GM12878 (cell line): ENCODE results near the gene ZNF281.

Source experiments
- CREM ChIP-seq: IDR thresholded peaks from 2 replicates; pipeline ENCODE4 v1.6.1; 2014; ENCODE audit warnings: antibody characterized with exemption, low read depth
- EZH2 ChIP-seq: IDR thresholded peaks from 2 replicates; pipeline ENCODE4 v1.6.1; 2012; ENCODE audit warnings: low read depth, mild to moderate bottlenecking, control low read depth, inconsistent platforms, low read length, borderline replicate concordance; ENCODE audit not compliant: control insufficient read depth
- MTA3 ChIP-seq: IDR thresholded peaks from 2 replicates; pipeline ENCODE4 v1.6.1; 2012; ENCODE audit warnings: low read length, inconsistent platforms, borderline replicate concordance
- POLR2AphosphoS5 ChIP-seq: IDR thresholded peaks from 2 replicates; pipeline ENCODE4 v1.6.1; 2011; ENCODE audit warnings: mild to moderate bottlenecking, low read length, inconsistent platforms
- RCOR1 ChIP-seq: conservative IDR thresholded peaks from 2 replicates; pipeline ENCODE4 v1.6.1; 2012; ENCODE audit warnings: low read depth, low read length, improper control_type of control experiment
- TARDBP ChIP-seq: IDR thresholded peaks from 2 replicates; pipeline ENCODE4 v1.6.1; 2016; ENCODE audit warnings: borderline replicate concordance
- YY1 ChIP-seq: IDR thresholded peaks from 2 replicates; pipeline ENCODE4 v1.6.1; 2011; ENCODE audit warnings: low read depth, mild to moderate bottlenecking, low read length
- ZNF207 ChIP-seq: fragments of 450-650 bp; IDR thresholded peaks from 2 replicates; pipeline ENCODE4 v1.6.1; 2014; ENCODE audit warnings: antibody characterized with exemption, mild to moderate bottlenecking, borderline replicate concordance
- TF ChIP-seq, protein P1 (sequence below): IDR thresholded peaks from 2 replicates; pipeline ENCODE4 v1.6.1; 2011; ENCODE audit warnings: low read depth, mild to moderate bottlenecking, low read length, moderate library complexity, borderline replicate concordance; ENCODE audit errors: extremely low read depth
- TF ChIP-seq, protein P2 (sequence below), 3 experiments: IDR thresholded peaks in 2 of 3; conservative IDR thresholded peaks in 1 of 3; 2 replicates each; pipeline ENCODE4 v1.5.1; 2011; ENCODE audit warnings: low read depth in 3 of 3, low read length in 3 of 3, mild to moderate bottlenecking in 3 of 3, control low read depth in 2 of 3, moderate library complexity in 2 of 3, inconsistent platforms in 1 of 3, mixed read lengths in 1 of 3; ENCODE audit not compliant: control insufficient read depth in 2 of 3, insufficient read depth in 1 of 3; ENCODE audit errors: extremely low read depth in 1 of 3
- TF ChIP-seq, protein P3 (sequence below): IDR thresholded peaks from 2 replicates; pipeline ENCODE4 v1.6.1; 2012; ENCODE audit warnings: low read depth, low read length, improper control_type of control experiment

DNA sequence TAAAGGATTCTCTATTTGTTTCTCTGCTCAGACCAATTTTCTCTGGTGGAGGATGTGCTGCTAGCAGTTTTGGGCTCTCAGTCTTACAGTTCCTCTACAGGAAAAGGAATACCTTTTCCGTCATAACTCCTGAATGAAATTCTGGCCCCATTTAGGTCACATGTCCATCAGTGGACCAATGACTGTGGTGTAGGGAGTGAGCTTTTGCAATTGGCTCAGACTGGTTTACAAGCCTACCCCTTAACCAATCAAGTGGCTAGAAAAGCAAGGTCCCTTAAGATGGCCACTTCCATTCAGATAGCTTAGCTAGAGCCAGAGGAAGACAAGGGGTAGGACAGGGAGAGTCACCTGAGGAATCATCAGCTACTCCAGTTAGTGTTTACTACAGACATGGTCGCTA is 16.4 kb upstream of the ZNF281 start:
- TF ChIP-seq, protein P1, sequence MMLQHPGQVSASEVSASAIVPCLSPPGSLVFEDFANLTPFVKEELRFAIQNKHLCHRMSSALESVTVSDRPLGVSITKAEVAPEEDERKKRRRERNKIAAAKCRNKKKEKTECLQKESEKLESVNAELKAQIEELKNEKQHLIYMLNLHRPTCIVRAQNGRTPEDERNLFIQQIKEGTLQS, result no peak
- TF ChIP-seq, protein P2, sequence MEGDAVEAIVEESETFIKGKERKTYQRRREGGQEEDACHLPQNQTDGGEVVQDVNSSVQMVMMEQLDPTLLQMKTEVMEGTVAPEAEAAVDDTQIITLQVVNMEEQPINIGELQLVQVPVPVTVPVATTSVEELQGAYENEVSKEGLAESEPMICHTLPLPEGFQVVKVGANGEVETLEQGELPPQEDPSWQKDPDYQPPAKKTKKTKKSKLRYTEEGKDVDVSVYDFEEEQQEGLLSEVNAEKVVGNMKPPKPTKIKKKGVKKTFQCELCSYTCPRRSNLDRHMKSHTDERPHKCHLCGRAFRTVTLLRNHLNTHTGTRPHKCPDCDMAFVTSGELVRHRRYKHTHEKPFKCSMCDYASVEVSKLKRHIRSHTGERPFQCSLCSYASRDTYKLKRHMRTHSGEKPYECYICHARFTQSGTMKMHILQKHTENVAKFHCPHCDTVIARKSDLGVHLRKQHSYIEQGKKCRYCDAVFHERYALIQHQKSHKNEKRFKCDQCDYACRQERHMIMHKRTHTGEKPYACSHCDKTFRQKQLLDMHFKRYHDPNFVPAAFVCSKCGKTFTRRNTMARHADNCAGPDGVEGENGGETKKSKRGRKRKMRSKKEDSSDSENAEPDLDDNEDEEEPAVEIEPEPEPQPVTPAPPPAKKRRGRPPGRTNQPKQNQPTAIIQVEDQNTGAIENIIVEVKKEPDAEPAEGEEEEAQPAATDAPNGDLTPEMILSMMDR (IDR thresholded peaks at IDR 0.05 in 2 of 3, conservative IDR thresholded peaks at IDR 0.05 in 1 of 3; ENCODE audit: control insufficient read depth in 2 of 3, extremely low read depth in 1 of 3, insufficient read depth in 1 of 3, low read depth in 3 of 3, low read length in 3 of 3), result no peak
- TF ChIP-seq POLR2AphosphoS5, result no peak
- TF ChIP-seq, protein P3, sequence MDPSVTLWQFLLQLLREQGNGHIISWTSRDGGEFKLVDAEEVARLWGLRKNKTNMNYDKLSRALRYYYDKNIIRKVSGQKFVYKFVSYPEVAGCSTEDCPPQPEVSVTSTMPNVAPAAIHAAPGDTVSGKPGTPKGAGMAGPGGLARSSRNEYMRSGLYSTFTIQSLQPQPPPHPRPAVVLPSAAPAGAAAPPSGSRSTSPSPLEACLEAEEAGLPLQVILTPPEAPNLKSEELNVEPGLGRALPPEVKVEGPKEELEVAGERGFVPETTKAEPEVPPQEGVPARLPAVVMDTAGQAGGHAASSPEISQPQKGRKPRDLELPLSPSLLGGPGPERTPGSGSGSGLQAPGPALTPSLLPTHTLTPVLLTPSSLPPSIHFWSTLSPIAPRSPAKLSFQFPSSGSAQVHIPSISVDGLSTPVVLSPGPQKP, result no peak
- TF ChIP-seq TARDBP, result no peak
- TF ChIP-seq RCOR1, result no peak
- TF ChIP-seq ZNF207, result no peak
- no peak for TF ChIP-seq EZH2
- no peak for TF ChIP-seq YY1
- TF ChIP-seq CREM, result no peak
- no peak for TF ChIP-seq MTA3
